ENCODE data around the gene CNTNAP5. TPM values are rescaled to one million over a fixed set of nuclear protein-coding genes. Genes with fewer than 3 reads are reported as not detected.

Gene CNTNAP5
- total RNA-seq, 1 experiment from 2014 or later: 0.48 TPM

DNA sequence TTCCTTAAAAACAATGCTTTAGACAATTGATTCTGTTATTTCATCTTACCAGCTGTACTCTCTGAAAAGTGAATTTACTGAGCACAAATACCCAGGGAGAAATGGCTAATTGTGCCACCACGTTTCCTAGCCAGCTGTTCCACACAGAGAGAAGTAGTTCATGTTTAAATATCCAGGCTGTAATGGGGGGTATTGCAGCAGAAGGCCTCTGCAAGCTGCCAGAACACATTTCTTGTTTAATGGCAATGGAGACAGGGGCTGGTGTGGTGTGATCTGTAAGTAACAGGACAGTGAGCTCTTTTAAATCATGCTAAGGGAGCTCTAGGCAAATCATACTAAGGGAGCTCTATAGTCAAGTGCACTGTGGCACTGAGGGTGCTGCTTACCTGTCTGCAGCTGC is 809.2 kb downstream of the CNTNAP5 start:
- Histone ChIP-seq H3K4me2 (ENCODE audit: insufficient read depth, insufficient read length, low read length) (no peak overlapping the region), H3K4ac (ENCODE audit: low read depth, low read length) (no peak overlapping the region), H3K27me3 (ENCODE audit: insufficient read depth, low read length) (no peaks in the 10 kb centered on the region), H2BK120ac (ENCODE audit: low read depth, low read length, poor library complexity, severe bottlenecking) (no peak overlapping the region), H3K23me2 (ENCODE audit: insufficient read length, low read depth, low read length, poor library complexity, severe bottlenecking) (no peaks in the 10 kb centered on the region), H3K23ac (ENCODE audit: insufficient read length, low read depth, low read length) (no peak overlapping the region), H4K5ac (ENCODE audit: insufficient read length, low read depth, low read length) (no peak overlapping the region), H4K91ac (ENCODE audit: insufficient read length, low read depth, low read length) (no peak overlapping the region), H2BK12ac (ENCODE audit: insufficient read length, low read depth, low read length) (no peak overlapping the region), H3K9me3 (ENCODE audit: control insufficient read depth, low read depth, low read length) (no peaks in the 10 kb centered on the region), H2AK5ac (ENCODE audit: insufficient read length, low read length) (no peak overlapping the region), H4K8ac (replicated peaks; ENCODE audit: insufficient read length, low read depth, low read length) (no peak overlapping the region), H3K9ac (ENCODE audit: extremely low read depth, insufficient read length, low read length) (no peak overlapping the region), H2BK5ac (ENCODE audit: insufficient read length, low read length) (no peak overlapping the region), H3K4me1 (ENCODE audit: insufficient read depth, low read length) (no peaks in the 10 kb centered on the region; the same call in 1 of the 2 replicates), H3K27ac (ENCODE audit: insufficient read length, low read depth, low read length) (no peak overlapping the region), H2BK20ac (ENCODE audit: low read depth, low read length, poor library complexity, severe bottlenecking) (no peak overlapping the region), H4K20me1 (ENCODE audit: control insufficient read depth, insufficient read depth, insufficient read length) (no peaks in the 10 kb centered on the region), H3T11ph (ENCODE audit: low read length) (no peak overlapping the region), H2AFZ (ENCODE audit: low read length) (no peak overlapping the region), H2BK15ac (ENCODE audit: low read depth, low read length) (no peak overlapping the region), H3K79me2 (ENCODE audit: insufficient read depth, low read length) (no peaks in the 10 kb centered on the region), H3K14ac (ENCODE audit: insufficient read depth, low read length) (no peak overlapping the region), H3K56ac (ENCODE audit: insufficient read length, low read depth, low read length) (no peak overlapping the region), H3K79me1 (ENCODE audit: insufficient read depth, low read depth, low read length, poor library complexity, severe bottlenecking) (no peaks in the 10 kb centered on the region), H3K18ac (ENCODE audit: insufficient read length, low read depth, low read length) (no peak overlapping the region)
- DNase-seq: no peak
- Mint-ChIP-seq H3K27ac (no peak overlapping the region), H3K4me3 (no peak overlapping the region), H3K4me1 (peaks cover 6 to 7% of the 10 kb centered on the region in 2 experiments; a peak in 1 of 4 replicates), H3K9me3 (peaks cover 11 to 14% of the 10 kb centered on the region in 2 experiments), H3K36me3 (ENCODE audit: insufficient read depth in 1 of 3, low read depth in 3 of 3) (peaks cover 5 to 18% (median 10%) of the 10 kb centered on the region in 3 experiments; a peak in 6 of 7 replicates), H3K27me3 (ENCODE audit: low read depth) (no peaks in the 10 kb centered on the region)
- TF ChIP-seq CTCF (conservative IDR thresholded peaks at IDR 0.05): no peak
- no CpG with 5 or more reads among the region's 1 CpG for WGBS (ENCODE audit: extremely low coverage, insufficient read length, low lambda C conversion rate)
